ENCODE data around the gene FIZ1. TPM values are rescaled to one million over a fixed set of nuclear protein-coding genes. Genes with fewer than 3 reads are reported as not detected.

Gene FIZ1
- total RNA-seq, 1 donor from 2014 or later, result 19.1 TPM

GRCh38 chr19:55624109-55625003 lies 25.0 kb upstream of the FIZ1 start, which contains the start of gene ZNF784:
TSS of gene ZNF784 (minus strand) at chr19:55624566. CDS start at chr19:55624561, 5 bp downstream.
- Mint-ChIP-seq H3K4me1 (ENCODE audit: unreplicated experiment) (peaks cover 17% of the 10 kb centered on the region), H3K27me3 (ENCODE audit: unreplicated experiment) (no peaks in the 10 kb centered on the region), H3K27ac (ENCODE audit: unreplicated experiment) (peak within 1 kb of the TSS; percentile 98), H3K9me3 (ENCODE audit: unreplicated experiment) (no peaks in the 10 kb centered on the region), H3K4me3 (ENCODE audit: unreplicated experiment) (peak within 1 kb of the TSS; percentile 91), H3K36me3 (ENCODE audit: unreplicated experiment) (peaks cover 1% of the 10 kb centered on the region)
- DNase-seq (ENCODE audit: extremely low spot score, unreplicated experiment), result peak; percentile 98
- no peak for TF ChIP-seq CTCF (IDR thresholded peaks at IDR 0.05)

- no peaks in the 10 kb centered on the region for H3K9me3 Mint-ChIP-seq (ENCODE audit: unreplicated experiment)
- H3K36me3 Mint-ChIP-seq (ENCODE audit: unreplicated experiment), result peaks cover 1% of the 10 kb centered on the region
- H3K27me3 Mint-ChIP-seq (ENCODE audit: unreplicated experiment), result no peaks in the 10 kb centered on the region
- H3K4me3 Mint-ChIP-seq (ENCODE audit: unreplicated experiment), result no peak overlapping the region
- DNase-seq (ENCODE audit: extremely low spot score, unreplicated experiment), result no peak
- H3K27ac Mint-ChIP-seq (ENCODE audit: unreplicated experiment), result peak overlapping the region; percentile 98
- no peak for TF ChIP-seq CTCF (IDR thresholded peaks at IDR 0.05)
- peaks cover 17% of the 10 kb centered on the region for H3K4me1 Mint-ChIP-seq (ENCODE audit: unreplicated experiment)
Measured at GRCh38 chr19:55623561-55623960, 24.2 kb upstream of the FIZ1 start.

GRCh38 chr19:55623130-55623529 lies 23.8 kb upstream of the FIZ1 start:
- Mint-ChIP-seq H3K27ac (ENCODE audit: unreplicated experiment) (peak overlapping the region; percentile 98), H3K4me3 (ENCODE audit: unreplicated experiment) (no peak overlapping the region), H3K36me3 (ENCODE audit: unreplicated experiment) (peaks cover 1% of the 10 kb centered on the region), H3K4me1 (ENCODE audit: unreplicated experiment) (peaks cover 17% of the 10 kb centered on the region), H3K9me3 (ENCODE audit: unreplicated experiment) (no peaks in the 10 kb centered on the region), H3K27me3 (ENCODE audit: unreplicated experiment) (no peaks in the 10 kb centered on the region)
- TF ChIP-seq CTCF (IDR thresholded peaks at IDR 0.05), result no peak
- DNase-seq (ENCODE audit: extremely low spot score, unreplicated experiment), result no peak

- no peak overlapping the region for H3K4me3 Mint-ChIP-seq (ENCODE audit: unreplicated experiment)
- no peak for TF ChIP-seq CTCF (IDR thresholded peaks at IDR 0.05)
- no peaks in the 10 kb centered on the region for H3K9me3 Mint-ChIP-seq (ENCODE audit: unreplicated experiment)
- peaks cover 6% of the 10 kb centered on the region for H3K36me3 Mint-ChIP-seq (ENCODE audit: unreplicated experiment)
- H3K27me3 Mint-ChIP-seq (ENCODE audit: unreplicated experiment), result no peaks in the 10 kb centered on the region
- peaks cover 17% of the 10 kb centered on the region for H3K4me1 Mint-ChIP-seq (ENCODE audit: unreplicated experiment)
- no peak for DNase-seq (ENCODE audit: extremely low spot score, unreplicated experiment)
- no peak overlapping the region for H3K27ac Mint-ChIP-seq (ENCODE audit: unreplicated experiment)
Measured at GRCh38 chr19:55622242-55622969, 23.1 kb upstream of the FIZ1 start.
